ENCODE data around the gene RTN4RL2. TPM values are rescaled to one million over a fixed set of nuclear protein-coding genes. Genes with fewer than 3 reads are reported as not detected.

RTN4RL2 gene
- total and polyA plus RNA-seq, 4 donors, result 0.20 to 4.3 (median 1.1) TPM; not detected in 1

- H3K36me3 ChIP-seq (ENCODE audit: control insufficient read depth in 1 of 2, insufficient read depth in 2 of 2, low read length in 1 of 2), result no peaks in the 10 kb centered on the region
These were observed 42.5 kb downstream of the RTN4RL2 start for GRCh38 chr11:57502870-57503269.

GRCh38 chr11:57504511-57504910 is 44.2 kb downstream of the RTN4RL2 start:
- intact Hi-C loops (cut with DNase I), result no loop called here

More at GRCh38 chr11:57502870-57503269, 42.5 kb downstream of the RTN4RL2 start:
- Histone ChIP-seq H3K27ac (ENCODE audit: low read depth in 1 of 2, low read length in 2 of 2) (no peak overlapping the region), H3K4me3 (ENCODE audit: low read length in 2 of 2) (no peak overlapping the region), H3K4me1 (ENCODE audit: control insufficient read depth in 1 of 2, insufficient read depth in 2 of 2, low read length in 2 of 2) (no peaks in the 10 kb centered on the region), H3K9me3 (ENCODE audit: control insufficient read depth, low read length) (no peaks in the 10 kb centered on the region), H3K27me3 (ENCODE audit: control insufficient read depth in 1 of 2, insufficient read depth in 2 of 2, low read length in 1 of 2) (no peaks in the 10 kb centered on the region)
- no peak for ATAC-seq (ENCODE audit: low FRiP score)
- no peak for DNase-seq
- intact Hi-C loops (cut with DNase I), result no loop called here

DNA sequence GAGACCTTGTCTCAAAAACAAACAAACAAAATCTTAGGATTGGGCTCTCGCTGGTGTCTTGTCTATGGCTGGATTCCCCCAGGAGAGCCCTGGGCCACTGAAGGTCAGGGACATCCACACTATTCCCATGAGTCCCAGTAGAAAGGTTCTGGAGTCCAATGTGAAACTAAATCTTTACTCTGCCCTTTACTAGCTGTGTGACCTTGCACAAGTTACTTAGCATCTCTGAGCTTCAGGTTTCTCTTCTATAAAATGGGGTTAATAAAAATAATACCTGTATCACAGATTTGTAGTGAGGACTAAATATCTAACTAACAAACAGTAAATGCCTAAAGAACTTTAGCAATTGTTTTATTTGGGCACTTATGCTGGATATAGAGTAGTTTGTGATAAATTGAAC is 46.2 kb downstream of the RTN4RL2 start:
- H3K4me1 ChIP-seq (ENCODE audit: control insufficient read depth in 1 of 2, insufficient read depth in 2 of 2, low read length in 2 of 2), result no peaks in the 10 kb centered on the region
- no peaks in the 10 kb centered on the region for H3K27me3 ChIP-seq (ENCODE audit: control insufficient read depth in 1 of 2, insufficient read depth in 2 of 2, low read length in 1 of 2)
- intact Hi-C loops (cut with DNase I), result no loop called here
- WGBS, 2 donors, result 97 to 100% methylated on average over 1 of the region's 1 CpG
- DNase-seq, result no peak
- no peaks in the 10 kb centered on the region for H3K36me3 ChIP-seq (ENCODE audit: control insufficient read depth in 1 of 2, insufficient read depth in 2 of 2, low read length in 1 of 2)
- no peak overlapping the region for H3K4me3 ChIP-seq (ENCODE audit: low read length in 2 of 2)
- ATAC-seq (ENCODE audit: low FRiP score), result no peak
- no peak overlapping the region for H3K27ac ChIP-seq (ENCODE audit: low read depth in 1 of 2, low read length in 2 of 2)
- no peaks in the 10 kb centered on the region for H3K9me3 ChIP-seq (ENCODE audit: control insufficient read depth, low read length)

More at GRCh38 chr11:57504511-57504910, 44.2 kb downstream of the RTN4RL2 start:
- Histone ChIP-seq H3K27me3 (ENCODE audit: control insufficient read depth in 1 of 2, insufficient read depth in 2 of 2, low read length in 1 of 2) (no peaks in the 10 kb centered on the region), H3K4me3 (ENCODE audit: low read length in 2 of 2) (no peak overlapping the region), H3K4me1 (ENCODE audit: control insufficient read depth in 1 of 2, insufficient read depth in 2 of 2, low read length in 2 of 2) (no peaks in the 10 kb centered on the region), H3K27ac (ENCODE audit: low read depth in 1 of 2, low read length in 2 of 2) (no peak overlapping the region), H3K9me3 (ENCODE audit: control insufficient read depth, low read length) (no peaks in the 10 kb centered on the region), H3K36me3 (ENCODE audit: control insufficient read depth in 1 of 2, insufficient read depth in 2 of 2, low read length in 1 of 2) (no peaks in the 10 kb centered on the region)
- DNase-seq (no peak), ATAC-seq (ENCODE audit: low FRiP score) (no peak)
- WGBS, 2 donors, result 76 to 93% methylated on average over 4 of the region's 4 CpGs

- intact Hi-C loops (cut with DNase I), result no loop called here
- H3K4me1 ChIP-seq (ENCODE audit: control insufficient read depth in 1 of 2, insufficient read depth in 2 of 2, low read length in 2 of 2), result no peaks in the 10 kb centered on the region
- H3K36me3 ChIP-seq (ENCODE audit: control insufficient read depth in 1 of 2, insufficient read depth in 2 of 2, low read length in 1 of 2), result no peaks in the 10 kb centered on the region
- ATAC-seq (ENCODE audit: low FRiP score), result no peak
- no peaks in the 10 kb centered on the region for H3K9me3 ChIP-seq (ENCODE audit: control insufficient read depth, low read length)
- peak in 1 of 2 donors; percentile 3 for DNase-seq
- H3K4me3 ChIP-seq (ENCODE audit: low read length in 2 of 2), result no peak overlapping the region
- H3K27ac ChIP-seq (ENCODE audit: low read depth in 1 of 2, low read length in 2 of 2), result no peak overlapping the region
- 84 to 86% methylated on average over 7 of the region's 7 CpGs for WGBS, 2 donors
- H3K27me3 ChIP-seq (ENCODE audit: control insufficient read depth in 1 of 2, insufficient read depth in 2 of 2, low read length in 1 of 2), result no peaks in the 10 kb centered on the region
These were observed 48.2 kb downstream of the RTN4RL2 start for GRCh38 chr11:57508341-57509170.

- H3K27me3 ChIP-seq (ENCODE audit: control insufficient read depth in 1 of 2, insufficient read depth in 2 of 2, low read length in 1 of 2), result no peaks in the 10 kb centered on the region
- whole genome bisulfite sequencing, 2 donors, result 91 to 93% methylated on average over 6 of the region's 6 CpGs
- H3K4me3 ChIP-seq (ENCODE audit: low read length in 2 of 2), result no peak overlapping the region
- intact Hi-C loops (cut with DNase I), result no loop called here
- no peak overlapping the region for H3K27ac ChIP-seq (ENCODE audit: low read depth in 1 of 2, low read length in 2 of 2)
- H3K4me1 ChIP-seq (ENCODE audit: control insufficient read depth in 1 of 2, insufficient read depth in 2 of 2, low read length in 2 of 2), result no peaks in the 10 kb centered on the region
- ATAC-seq (ENCODE audit: low FRiP score), result no peak
- no peak for DNase-seq
- no peaks in the 10 kb centered on the region for H3K36me3 ChIP-seq (ENCODE audit: control insufficient read depth in 1 of 2, insufficient read depth in 2 of 2, low read length in 1 of 2)
- H3K9me3 ChIP-seq (ENCODE audit: control insufficient read depth, low read length), result no peaks in the 10 kb centered on the region
These were observed 51.6 kb downstream of the RTN4RL2 start for GRCh38 chr11:57511741-57512430.

- peak in 1 of 2 donors; percentile 31 for DNase-seq
- Histone ChIP-seq H3K36me3 (ENCODE audit: control insufficient read depth in 1 of 2, insufficient read depth in 2 of 2, low read length in 1 of 2) (no peaks in the 10 kb centered on the region), H3K4me1 (ENCODE audit: control insufficient read depth in 1 of 2, insufficient read depth in 2 of 2, low read length in 2 of 2) (no peaks in the 10 kb centered on the region), H3K27me3 (ENCODE audit: control insufficient read depth in 1 of 2, insufficient read depth in 2 of 2, low read length in 1 of 2) (no peaks in the 10 kb centered on the region), H3K9me3 (ENCODE audit: control insufficient read depth, low read length) (no peaks in the 10 kb centered on the region), H3K27ac (ENCODE audit: low read depth in 1 of 2, low read length in 2 of 2) (no peak overlapping the region), H3K4me3 (ENCODE audit: low read length in 2 of 2) (no peak overlapping the region)
- no peak for ATAC-seq (ENCODE audit: low FRiP score)
- intact Hi-C loops (cut with DNase I), result no loop called here
- WGBS, 2 donors, result 87 to 88% methylated on average over 12 of the region's 12 CpGs
These were observed 52.5 kb downstream of the RTN4RL2 start for GRCh38 chr11:57512646-57513451.

- no peaks in the 10 kb centered on the region for H3K36me3 ChIP-seq (ENCODE audit: control insufficient read depth in 1 of 2, insufficient read depth in 2 of 2, low read length in 1 of 2)
- ATAC-seq (ENCODE audit: low FRiP score) (no peak), DNase-seq (no peak)
- intact Hi-C loops (cut with DNase I), result no loop called here
- WGBS, 2 donors, result 18 to 30% methylated on average over 1 of the region's 1 CpG
- H3K27ac ChIP-seq (ENCODE audit: low read depth in 1 of 2, low read length in 2 of 2), result no peak overlapping the region
- no peak overlapping the region for H3K4me3 ChIP-seq (ENCODE audit: low read length in 2 of 2)
- H3K27me3 ChIP-seq (ENCODE audit: control insufficient read depth in 1 of 2, insufficient read depth in 2 of 2, low read length in 1 of 2), result no peaks in the 10 kb centered on the region
- H3K9me3 ChIP-seq (ENCODE audit: control insufficient read depth, low read length), result no peaks in the 10 kb centered on the region
- H3K4me1 ChIP-seq (ENCODE audit: control insufficient read depth in 1 of 2, insufficient read depth in 2 of 2, low read length in 2 of 2), result no peaks in the 10 kb centered on the region
These were observed 53.1 kb downstream of the RTN4RL2 start for GRCh38 chr11:57513452-57513795.

- Histone ChIP-seq H3K4me3 (ENCODE audit: low read length in 2 of 2) (peak overlapping the region; percentile 68 to 73), H3K4me1 (ENCODE audit: control insufficient read depth in 1 of 2, insufficient read depth in 2 of 2, low read length in 2 of 2) (no peaks in the 10 kb centered on the region), H3K9me3 (ENCODE audit: control insufficient read depth, low read length) (no peaks in the 10 kb centered on the region), H3K36me3 (ENCODE audit: control insufficient read depth in 1 of 2, insufficient read depth in 2 of 2, low read length in 1 of 2) (no peaks in the 10 kb centered on the region), H3K27ac (ENCODE audit: low read depth in 1 of 2, low read length in 2 of 2) (peak overlapping the region in 1 of 2 donors; percentile 3), H3K27me3 (ENCODE audit: control insufficient read depth in 1 of 2, insufficient read depth in 2 of 2, low read length in 1 of 2) (no peaks in the 10 kb centered on the region)
- WGBS, 2 donors, result 7 to 8% methylated on average over 29 to 35 of the region's 35 CpGs
- peak; percentile 74 to 84 for DNase-seq
- intact Hi-C loops (cut with DNase I), result no loop called here
- peak; percentile 67 for ATAC-seq (ENCODE audit: low FRiP score)
These were observed 53.7 kb downstream of the RTN4RL2 start for GRCh38 chr11:57513911-57514537.
